Activated T-helper 1 cell treated with anti-CD3 and anti-CD28 coated beads, Interleukin-12 subunit alpha, Interleukin-12 subunit beta, Interleukin-2, Interleukin-4 antibody, amounts not matched to agents 30 ng/mL and 10 ng/mL and 1 ng/mL, durations not matched to agents 14 hours and 24 hours and 36 hours (primary cell): ENCODE data around the gene FAM13B. TPM values are rescaled to one million over a fixed set of nuclear protein-coding genes. Genes with fewer than 3 reads are reported as not detected.

Experiments
- DNase-seq: peaks from one replicate; pipeline ENCODE4 v3.0.0; 2021; ENCODE audit warnings: low spot score
- H3K27ac Mint-ChIP-seq: one replicate; pipeline ENCODE4 v1.8.0; 2021; ENCODE audit warnings: mild to moderate bottlenecking, mixed read lengths
- H3K27me3 Mint-ChIP-seq: one replicate; pipeline ENCODE4 v1.8.0; 2022; ENCODE audit warnings: mild to moderate bottlenecking, moderate library complexity, mixed read lengths; ENCODE audit not compliant: insufficient read depth
- H3K36me3 Mint-ChIP-seq: one replicate; pipeline ENCODE4 v1.8.0; 2021; ENCODE audit warnings: low read depth, mixed read lengths
- H3K4me1 Mint-ChIP-seq: one replicate; pipeline ENCODE4 v1.8.0; 2021; ENCODE audit warnings: low read depth, mixed read lengths
- H3K4me3 Mint-ChIP-seq: one replicate; pipeline ENCODE4 v1.8.0; 2021; ENCODE audit warnings: mild to moderate bottlenecking, moderate library complexity, mixed read lengths
- H3K9me3 Mint-ChIP-seq: one replicate; pipeline ENCODE4 v1.8.0; 2021; ENCODE audit warnings: mixed read lengths
- intact Hi-C: fragments of 100-400 bp; cut with micrococcal nuclease; formaldehyde crosslinking; loops from one replicate; pipeline ENCODE4 v1.15.1; 2024
- total RNA-seq: library from RNA; stranded (reverse); gene quantifications from 2 replicates; pipeline ENCODE4 v1.2.3, GENCODE V29; 2022

The FAM13B gene
- total RNA-seq, 1 donor from 2014 or later: 17.2 TPM

GRCh38 chr5:137901011-137901817, 131.7 kb downstream of the FAM13B start:
- no peaks in the 10 kb centered on the region for H3K9me3 Mint-ChIP-seq

DNA sequence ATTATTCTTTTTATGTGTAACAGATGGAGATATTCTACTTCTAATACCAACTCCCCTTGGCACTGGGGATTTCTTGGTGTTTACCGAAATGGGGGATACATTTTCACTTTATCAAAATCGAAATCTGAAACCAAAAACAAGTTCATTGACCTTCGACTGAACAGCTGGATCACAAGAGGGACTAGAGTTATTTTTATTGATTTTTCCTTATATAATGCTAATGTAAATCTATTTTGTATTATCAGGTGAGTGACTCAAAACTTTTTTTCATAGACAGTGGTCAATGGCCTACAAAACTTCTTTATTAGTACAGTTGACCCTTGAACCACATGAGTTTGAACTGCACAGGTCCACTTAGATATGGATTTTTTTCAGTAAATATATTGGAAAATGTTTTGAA, 133.4 kb downstream of the FAM13B start:
- Mint-ChIP-seq H3K4me3 (no peak overlapping the region), H3K27me3 (peaks cover 8% of the 10 kb centered on the region), H3K9me3 (no peaks in the 10 kb centered on the region), H3K4me1 (peaks cover 8% of the 10 kb centered on the region), H3K27ac (no peak overlapping the region), H3K36me3 (no peaks in the 10 kb centered on the region)
- DNase-seq: no peak
- intact Hi-C loops: no loop called here

More at GRCh38 chr5:137901011-137901817, 131.7 kb downstream of the FAM13B start:
- peaks cover 8% of the 10 kb centered on the region for H3K4me1 Mint-ChIP-seq
- peaks cover 5% of the 10 kb centered on the region for H3K27me3 Mint-ChIP-seq
- no peak overlapping the region for H3K27ac Mint-ChIP-seq
- H3K36me3 Mint-ChIP-seq: no peaks in the 10 kb centered on the region
- intact Hi-C loops: loop anchor here (10.0 kb wide), 1 partner anchor 234 kb away; the partner anchor contains the start of gene NME5
- no peak for DNase-seq
- H3K4me3 Mint-ChIP-seq: no peak overlapping the region

- Mint-ChIP-seq H3K4me3 (no peak overlapping the region), H3K9me3 (no peaks in the 10 kb centered on the region)
- intact Hi-C loops: no loop called here
These were observed 136.3 kb downstream of the FAM13B start for GRCh38 chr5:137896560-137896959.

GRCh38 chr5:137894586-137894985, 138.3 kb downstream of the FAM13B start:
- Mint-ChIP-seq H3K4me3 (no peak overlapping the region), H3K27ac (no peak overlapping the region), H3K4me1 (peaks cover 3% of the 10 kb centered on the region), H3K9me3 (no peaks in the 10 kb centered on the region), H3K27me3 (peaks cover 2% of the 10 kb centered on the region), H3K36me3 (peaks cover 1% of the 10 kb centered on the region)
- DNase-seq: no peak
- intact Hi-C loops: loop anchor here (5.0 kb wide), 1 partner anchor 43 kb away; no protein-coding TSS in a partner anchor

More at GRCh38 chr5:137896560-137896959, 136.3 kb downstream of the FAM13B start:
- Mint-ChIP-seq H3K4me1 (peaks cover 7% of the 10 kb centered on the region), H3K27ac (no peak overlapping the region), H3K36me3 (no peaks in the 10 kb centered on the region), H3K27me3 (peaks cover 2% of the 10 kb centered on the region)
- no peak for DNase-seq

GRCh38 chr5:137891849-137892248, 141.0 kb downstream of the FAM13B start:
- H3K27ac Mint-ChIP-seq: no peak overlapping the region
- no peak overlapping the region for H3K4me3 Mint-ChIP-seq
- H3K9me3 Mint-ChIP-seq: no peaks in the 10 kb centered on the region
- H3K27me3 Mint-ChIP-seq: peaks cover 4% of the 10 kb centered on the region
- DNase-seq: no peak
- H3K4me1 Mint-ChIP-seq: peaks cover 19% of the 10 kb centered on the region
- peaks cover 1% of the 10 kb centered on the region for H3K36me3 Mint-ChIP-seq
- intact Hi-C loops: loop anchor here (5.0 kb wide), 1 partner anchor 45 kb away; no protein-coding TSS in a partner anchor

GRCh38 chr5:137890845-137891244, 142.0 kb downstream of the FAM13B start:
- intact Hi-C loops: loop anchor here (5.0 kb wide), 1 partner anchor 46 kb away; no protein-coding TSS in a partner anchor
- no peak for DNase-seq
- Mint-ChIP-seq H3K36me3 (peaks cover 1% of the 10 kb centered on the region), H3K9me3 (no peaks in the 10 kb centered on the region), H3K27ac (no peak overlapping the region), H3K27me3 (peaks cover 4% of the 10 kb centered on the region), H3K4me3 (no peak overlapping the region), H3K4me1 (peaks cover 24% of the 10 kb centered on the region)

GRCh38 chr5:137888863-137889759, 143.8 kb downstream of the FAM13B start, which contains the start of gene PKD2L2:
Gene PKD2L2 (plus strand): TSS chr5:137889457. CDS start chr5:137889492, 35 bp downstream.
- H3K4me1 Mint-ChIP-seq: peaks cover 24% of the 10 kb centered on the region

DNA sequence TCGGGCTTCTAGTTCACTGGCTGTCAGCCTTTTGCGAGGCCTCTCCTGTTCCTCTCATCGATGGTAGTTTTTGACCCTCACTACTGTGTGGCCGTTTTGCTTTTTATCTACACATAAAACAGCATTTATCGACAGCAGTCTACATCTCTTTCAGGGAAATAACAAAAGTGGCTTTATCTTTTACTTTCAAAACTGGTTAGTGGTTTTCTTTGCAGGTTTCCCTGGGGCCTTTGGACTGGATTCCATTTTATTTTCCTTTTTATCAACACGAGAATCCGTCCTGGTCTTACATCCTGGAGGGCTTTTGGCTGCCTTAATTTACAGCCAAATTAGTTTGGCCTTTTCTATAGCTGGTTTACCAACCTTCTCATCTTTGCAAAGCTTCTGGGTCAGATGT, 144.4 kb downstream of the FAM13B start:
- peaks cover 2% of the 10 kb centered on the region for H3K27me3 Mint-ChIP-seq
- no peak for DNase-seq
- H3K4me1 Mint-ChIP-seq: peaks cover 24% of the 10 kb centered on the region
- H3K4me3 Mint-ChIP-seq: peak overlapping the region; percentile 84
- H3K9me3 Mint-ChIP-seq: no peaks in the 10 kb centered on the region
- intact Hi-C loops: loop anchor here (2.0 to 5.0 kb wide), 3 partner anchors 134 to 324 kb away; partner anchors contain the start of genes CDC23, FAM13B and HNRNPA0
- H3K27ac Mint-ChIP-seq: peak overlapping the region; percentile 89
- H3K36me3 Mint-ChIP-seq: peaks cover 1% of the 10 kb centered on the region

More at GRCh38 chr5:137888863-137889759, 143.8 kb downstream of the FAM13B start, which contains the start of gene PKD2L2:
- Mint-ChIP-seq H3K27me3 (peaks cover 2% of the 10 kb centered on the region), H3K27ac (peak within 1 kb of the TSS; percentile 89), H3K4me3 (peak within 1 kb of the TSS; percentile 84), H3K9me3 (no peaks in the 10 kb centered on the region), H3K36me3 (peaks cover 1% of the 10 kb centered on the region)
- intact Hi-C loops: loop anchor here (2.0 to 5.0 kb wide), 3 partner anchors 134 to 323 kb away; partner anchors contain the start of genes CDC23, FAM13B and HNRNPA0
- peak; percentile 82 for DNase-seq

Other genes starting within 250 kb of the FAM13B start
- not detected in 2 replicates for gene MYOT, start 165.2 kb downstream of the FAM13B start, total RNA-seq
- gene PKD2L2, start 143.6 kb downstream of the FAM13B start, total RNA-seq: not detected in 2 replicates
- gene WNT8A, start 51.0 kb upstream of the FAM13B start, total RNA-seq: not detected in 2 replicates
- gene NME5, start 106.3 kb upstream of the FAM13B start, total RNA-seq: not detected in 2 replicates
- gene BRD8, start 145.6 kb upstream of the FAM13B start, total RNA-seq: 51.8 and 57.9 TPM in 2 replicates
- 17.4 and 18.8 TPM in 2 replicates for gene KIF20A, start 146.0 kb upstream of the FAM13B start, total RNA-seq
- 48.0 and 50.4 TPM in 2 replicates for gene CDC23, start 180.2 kb upstream of the FAM13B start, total RNA-seq
- 0.13 TPM in 1 of 2 replicates, not detected in the other for gene GFRA3, start 241.5 kb upstream of the FAM13B start, total RNA-seq